ENCODE measurements around the gene ADAMTS12. TPM values are rescaled to one million over a fixed set of nuclear protein-coding genes. Genes with fewer than 3 reads are reported as not detected.

ADAMTS12 gene
- total RNA-seq, 1 experiment from 2014 or later = 0.15 TPM

GRCh38 chr5:33828626-33829308, 63.0 kb downstream of the ADAMTS12 start:
- no TSS peak for BruUV-seq (replicated peaks)
- CTCF ChIA-PET = no interaction called here
- DNase-seq (ENCODE audit: low read depth, low spot score) (no peak), ATAC-seq (no peak)
- Histone ChIP-seq H3K27me3 (ENCODE audit: control insufficient read depth, insufficient read depth, low read length) (no peaks in the 10 kb centered on the region; the same call in 1 of the 2 replicates), H3K9me3 (ENCODE audit: control insufficient read depth, insufficient read depth, low read depth, low read length) (no peaks in the 10 kb centered on the region), H3K4me1 (ENCODE audit: control insufficient read depth, insufficient read depth, low read length) (no peaks in the 10 kb centered on the region), H3K36me3 (ENCODE audit: control insufficient read depth, insufficient read depth, low read length) (no peaks in the 10 kb centered on the region), H3K27ac (ENCODE audit: low read length) (no peak overlapping the region), H3K4me3 (ENCODE audit: low read depth in 2 of 2, low read length in 2 of 2) (no peak overlapping the region)
- TF ChIP-seq SIN3A (IDR thresholded peaks at IDR 0.05; ENCODE audit: borderline replicate concordance, insufficient read depth, low read depth, low read length) (no peak), TCF7L2 (IDR thresholded peaks at IDR 0.05; ENCODE audit: low read depth, low read length) (no peak), REST (IDR thresholded peaks at IDR 0.05; ENCODE audit: insufficient read depth in 1 of 2, low read depth in 2 of 2, low read length in 1 of 2) (no peak), CTCF (IDR thresholded peaks at IDR 0.05) (no peak), POLR2AphosphoS5 (IDR thresholded peaks at IDR 0.05; ENCODE audit: low read depth, low read length) (no peak)
- intact Hi-C loops (cut with micrococcal nuclease; ENCODE audit: unreplicated experiment) (no loop called here), in situ Hi-C loops (cut with HindIII; ENCODE audit: low pct_unique_long_range_greater_than_20kb, low sequenced_read_pairs) (no loop called here)
- POLR2A ChIA-PET = no interaction called here

- Histone ChIP-seq H3K4me1 (ENCODE audit: control insufficient read depth, insufficient read depth, low read length) (no peaks in the 10 kb centered on the region), H3K9me3 (ENCODE audit: control insufficient read depth, insufficient read depth, low read depth, low read length) (no peaks in the 10 kb centered on the region), H3K4me3 (ENCODE audit: low read depth in 2 of 2, low read length in 2 of 2) (no peak overlapping the region), H3K27ac (ENCODE audit: low read length) (no peak overlapping the region), H3K36me3 (ENCODE audit: control insufficient read depth, insufficient read depth, low read length) (no peaks in the 10 kb centered on the region), H3K27me3 (ENCODE audit: control insufficient read depth, insufficient read depth, low read length) (no peaks in the 10 kb centered on the region; the same call in 1 of the 2 replicates)
- BruUV-seq (replicated peaks) = no TSS peak
- POLR2A ChIA-PET = no interaction called here
- CTCF ChIA-PET = no interaction called here
- TF ChIP-seq REST (IDR thresholded peaks at IDR 0.05; ENCODE audit: insufficient read depth in 1 of 2, low read depth in 2 of 2, low read length in 1 of 2) = no peak
- no peak for TF ChIP-seq POLR2AphosphoS5 (IDR thresholded peaks at IDR 0.05; ENCODE audit: low read depth, low read length)
- TF ChIP-seq CTCF (IDR thresholded peaks at IDR 0.05) = no peak
- TF ChIP-seq TCF7L2 (IDR thresholded peaks at IDR 0.05; ENCODE audit: low read depth, low read length) = no peak
- no peak for TF ChIP-seq SIN3A (IDR thresholded peaks at IDR 0.05; ENCODE audit: borderline replicate concordance, insufficient read depth, low read depth, low read length)
- intact Hi-C loops (cut with micrococcal nuclease; ENCODE audit: unreplicated experiment) = no loop called here
- ATAC-seq (no peak), DNase-seq (ENCODE audit: low read depth, low spot score) (no peak)
- in situ Hi-C loops (cut with HindIII; ENCODE audit: low pct_unique_long_range_greater_than_20kb, low sequenced_read_pairs) = no loop called here
Observed at GRCh38 chr5:33827885-33828284, 63.9 kb downstream of the ADAMTS12 start.
